CD14-positive monocyte (primary cell): ENCODE data around the gene TDRD7. TPM values are rescaled to one million over a fixed set of nuclear protein-coding genes. Genes with fewer than 3 reads are reported as not detected.

Source experiments
- DNase-seq, 3 donors: peaks; one replicate each; pipeline ENCODE4 v3.0.0-alpha.2; 2011 to 2022
- H2AFZ ChIP-seq: 2 replicates; pipeline ENCODE4 v1.6.0; 2012; ENCODE audit warnings: mild to moderate bottlenecking, low read depth, low read length, inconsistent platforms; ENCODE audit not compliant: insufficient read depth, poor library complexity, severe bottlenecking
- H3K27ac ChIP-seq, 2 donors: 1 replicate in 1 of 2; 2 replicates in 1 of 2; pipeline ENCODE4 v1.5.1; 2012 to 2013; ENCODE audit warnings: low read length in 2 of 2, control low read depth in 1 of 2, inconsistent platforms in 1 of 2, low read depth in 1 of 2, mild to moderate bottlenecking in 1 of 2
- H3K27me3 ChIP-seq, 2 donors: one replicate each; pipeline versions ENCODE4 v1.6.0 to v1.6.1; 2011 to 2013; ENCODE audit warnings: low read length in 2 of 2; ENCODE audit not compliant: control insufficient read depth in 2 of 2, insufficient read depth in 2 of 2
- H3K36me3 ChIP-seq, 2 donors: replicated peaks in 1 of 2; 1 replicate in 1 of 2; 2 replicates in 1 of 2; pipeline versions ENCODE4 v1.5.1 to v1.6.1; 2012 to 2013; ENCODE audit warnings: low read length in 2 of 2, control low read depth in 1 of 2, inconsistent platforms in 1 of 2, mild to moderate bottlenecking in 1 of 2; ENCODE audit not compliant: insufficient read depth in 2 of 2, control insufficient read depth in 1 of 2
- H3K4me1 ChIP-seq, 2 donors: 1 replicate in 1 of 2; 2 replicates in 1 of 2; pipeline versions ENCODE4 v1.5.1 to v1.6.1; 2012 to 2013; ENCODE audit warnings: low read length in 2 of 2, control low read depth in 1 of 2, inconsistent platforms in 1 of 2, mild to moderate bottlenecking in 1 of 2, moderate library complexity in 1 of 2; ENCODE audit not compliant: insufficient read depth in 2 of 2, control insufficient read depth in 1 of 2
- H3K4me2 ChIP-seq: replicated peaks from 2 replicates; pipeline ENCODE3; 2012; ENCODE audit warnings: low read length, moderate library complexity, mild to moderate bottlenecking; ENCODE audit not compliant: poor library complexity, severe bottlenecking; ENCODE audit errors: extremely low read depth
- H3K4me3 ChIP-seq, 3 experiments: fragments of 200-600 bp in 1 of 3; sonication (generic) in 1 of 3; replicated peaks in 1 of 3; 1 replicate in 2 of 3; 2 replicates in 1 of 3; pipeline ENCODE4 v1.5.1; 2011 to 2013; ENCODE audit warnings: low read length in 3 of 3, mild to moderate bottlenecking in 3 of 3, control low read depth in 2 of 3, low read depth in 2 of 3, inconsistent platforms in 1 of 3, moderate library complexity in 1 of 3
- H3K79me2 ChIP-seq: 2 replicates; pipeline ENCODE4 v1.6.0; 2012; ENCODE audit warnings: mild to moderate bottlenecking, control low read depth, inconsistent platforms, low read length, moderate library complexity; ENCODE audit not compliant: insufficient read depth
- H3K9ac ChIP-seq: 2 replicates; pipeline ENCODE4 v1.6.0; 2017; ENCODE audit warnings: low read length, mild to moderate bottlenecking; ENCODE audit not compliant: insufficient read depth, poor library complexity, severe bottlenecking
- H3K9me3 ChIP-seq, 2 donors: replicated peaks in 1 of 2; 1 replicate in 1 of 2; 2 replicates in 1 of 2; pipeline versions ENCODE4 v1.5.1 to v1.6.1; 2012 to 2013; ENCODE audit warnings: low read length in 2 of 2, control low read depth in 1 of 2; ENCODE audit not compliant: control insufficient read depth in 1 of 2, insufficient read depth in 1 of 2
- H4K20me1 ChIP-seq: 2 replicates; pipeline ENCODE4 v1.6.0; 2012; ENCODE audit warnings: mild to moderate bottlenecking, low read length, control low read depth, moderate library complexity; ENCODE audit not compliant: insufficient read depth
- H3K27ac Mint-ChIP-seq, 7 donors: one replicate each; pipeline ENCODE4 v1.8.0; 2020; ENCODE audit warnings: mild to moderate bottlenecking in 7 of 7, mixed read lengths in 7 of 7, moderate library complexity in 6 of 7, inconsistent platforms in 2 of 7
- H3K27me3 Mint-ChIP-seq, 3 donors: one replicate each; pipeline ENCODE4 v1.8.0; 2021 to 2022; ENCODE audit warnings: low read depth in 3 of 3, mild to moderate bottlenecking in 3 of 3, mixed read lengths in 3 of 3, moderate library complexity in 3 of 3, inconsistent platforms in 1 of 3
- H3K36me3 Mint-ChIP-seq, 2 donors: one replicate each; pipeline ENCODE4 v1.8.0; 2020; ENCODE audit warnings: mixed read lengths in 2 of 2, inconsistent platforms in 1 of 2, mild to moderate bottlenecking in 1 of 2
- H3K4me1 Mint-ChIP-seq: one replicate; pipeline ENCODE4 v1.8.0; 2020; ENCODE audit warnings: mild to moderate bottlenecking, mixed read lengths
- H3K4me3 Mint-ChIP-seq, 2 donors: one replicate each; pipeline ENCODE4 v1.8.0; 2020; ENCODE audit warnings: mild to moderate bottlenecking in 2 of 2, mixed read lengths in 2 of 2, moderate library complexity in 1 of 2
- H3K9me3 Mint-ChIP-seq, 7 donors: one replicate each; pipeline ENCODE4 v1.8.0; 2020 to 2022; ENCODE audit warnings: mixed read lengths in 7 of 7, mild to moderate bottlenecking in 6 of 7, moderate library complexity in 6 of 7, inconsistent platforms in 2 of 7
- WGBS: methylation state at CpG from one replicate; pipeline ENCODE4 v1.1.5; 2013; ENCODE audit warnings: missing lambda C conversion rate; ENCODE audit not compliant: insufficient coverage; 5-methylcytosine and 5-hydroxymethylcytosine counted together
- intact Hi-C, 2 donors: fragments of 100-400 bp; cut with micrococcal nuclease; formaldehyde crosslinking; loops; one replicate each; pipeline versions ENCODE4 v1.15.0 to v1.15.1; 2023
- polyA plus RNA-seq, 3 donors: library from polyadenylated mRNA; depleted of rRNA in 1 of 3; unstranded in 2 of 3; stranded (reverse) in 1 of 3; fragments of 300-500 nt in 2 of 3; fragments of >200 nt in 1 of 3; fragmentation: Illumina TruSeq in 2 of 3; gene quantifications; 1 replicate in 2 of 3; 2 replicates in 1 of 3; pipeline ENCODE4 v1.2.3, GENCODE V29; 2012 to 2021
- TF ChIP-seq, protein P1 (sequence below): fragments of 200-600 bp; IDR thresholded peaks from one replicate; pipeline ENCODE4 v1.8.0; 2022; ENCODE audit warnings: antibody characterized with exemption, mild to moderate bottlenecking

The TDRD7 gene
- polyA plus RNA-seq, 3 donors = 8.1 to 12.0 (median 11.1) TPM

DNA sequence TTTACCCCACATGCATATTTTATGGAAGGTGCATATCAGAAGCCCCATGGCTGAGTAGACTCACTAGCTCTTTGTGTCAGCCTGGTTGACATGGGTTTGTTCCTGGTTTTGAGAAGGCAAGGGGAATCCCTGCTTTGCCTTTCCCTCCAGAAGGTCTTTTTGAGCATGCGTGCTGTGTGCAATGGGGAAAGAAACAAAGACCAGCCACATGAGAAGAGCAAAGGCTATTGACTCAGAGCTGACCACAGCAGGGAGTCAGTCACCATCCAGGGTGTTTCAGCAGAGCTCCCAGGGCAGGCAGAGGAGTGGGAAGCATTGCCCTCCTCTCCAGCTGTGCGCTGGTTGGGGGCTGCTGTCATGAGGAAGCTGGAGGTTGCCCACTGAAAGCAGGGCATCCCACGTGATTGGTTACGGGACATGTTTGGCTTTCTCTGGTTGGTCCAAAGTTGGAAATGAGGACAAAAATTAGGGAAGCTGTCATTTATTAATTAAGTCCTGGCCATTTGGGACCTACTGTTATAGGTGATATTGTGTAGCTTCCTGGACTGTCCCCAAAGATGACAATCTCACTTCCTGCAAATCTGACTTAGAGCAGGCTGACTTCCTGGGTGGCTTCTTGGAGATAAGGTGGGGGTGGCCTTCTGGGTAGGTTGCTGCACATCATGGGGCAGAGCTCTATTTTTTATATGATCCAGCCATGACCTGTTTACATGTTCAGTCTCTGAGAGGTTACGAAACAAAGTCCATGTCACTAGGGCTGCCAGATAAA lies 48.9 kb upstream of the TDRD7 start:
- DNase-seq = peak in 1 of 3 donors; percentile 35
- H3K36me3 ChIP-seq = no peaks in the 10 kb centered on the region
- H3K27ac ChIP-seq = no peak overlapping the region
- H3K4me3 ChIP-seq = no peak overlapping the region
- H3K4me3 Mint-ChIP-seq = no peak overlapping the region
- peaks cover 0 to 2% (median 0%) of the 10 kb centered on the region in 7 donors for H3K9me3 Mint-ChIP-seq
- H3K27me3 ChIP-seq = no peaks in the 10 kb centered on the region
- TF ChIP-seq, protein P1, sequence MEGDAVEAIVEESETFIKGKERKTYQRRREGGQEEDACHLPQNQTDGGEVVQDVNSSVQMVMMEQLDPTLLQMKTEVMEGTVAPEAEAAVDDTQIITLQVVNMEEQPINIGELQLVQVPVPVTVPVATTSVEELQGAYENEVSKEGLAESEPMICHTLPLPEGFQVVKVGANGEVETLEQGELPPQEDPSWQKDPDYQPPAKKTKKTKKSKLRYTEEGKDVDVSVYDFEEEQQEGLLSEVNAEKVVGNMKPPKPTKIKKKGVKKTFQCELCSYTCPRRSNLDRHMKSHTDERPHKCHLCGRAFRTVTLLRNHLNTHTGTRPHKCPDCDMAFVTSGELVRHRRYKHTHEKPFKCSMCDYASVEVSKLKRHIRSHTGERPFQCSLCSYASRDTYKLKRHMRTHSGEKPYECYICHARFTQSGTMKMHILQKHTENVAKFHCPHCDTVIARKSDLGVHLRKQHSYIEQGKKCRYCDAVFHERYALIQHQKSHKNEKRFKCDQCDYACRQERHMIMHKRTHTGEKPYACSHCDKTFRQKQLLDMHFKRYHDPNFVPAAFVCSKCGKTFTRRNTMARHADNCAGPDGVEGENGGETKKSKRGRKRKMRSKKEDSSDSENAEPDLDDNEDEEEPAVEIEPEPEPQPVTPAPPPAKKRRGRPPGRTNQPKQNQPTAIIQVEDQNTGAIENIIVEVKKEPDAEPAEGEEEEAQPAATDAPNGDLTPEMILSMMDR = no peak
- WGBS = 94% methylated on average over 4 of the region's 5 CpGs
- peaks cover 28% of the 10 kb centered on the region for H3K4me1 Mint-ChIP-seq
- no peaks in the 10 kb centered on the region for H4K20me1 ChIP-seq
- no peak overlapping the region for H2AFZ ChIP-seq
- intact Hi-C loops = no loop called here
- peaks cover 25% of the 10 kb centered on the region in 2 donors for H3K4me1 ChIP-seq
- no peaks in the 10 kb centered on the region for H3K79me2 ChIP-seq
- H3K9me3 ChIP-seq = no peaks in the 10 kb centered on the region
- H3K9ac ChIP-seq = no peak overlapping the region
- H3K36me3 Mint-ChIP-seq = peaks cover 0 to 4% of the 10 kb centered on the region in 2 donors
- peak overlapping the region in 1 of 7 donors; percentile 42 for H3K27ac Mint-ChIP-seq
- H3K27me3 Mint-ChIP-seq = peaks cover 1 to 2% (median 2%) of the 10 kb centered on the region in 3 donors
- H3K4me2 ChIP-seq = no peak overlapping the region

DNA sequence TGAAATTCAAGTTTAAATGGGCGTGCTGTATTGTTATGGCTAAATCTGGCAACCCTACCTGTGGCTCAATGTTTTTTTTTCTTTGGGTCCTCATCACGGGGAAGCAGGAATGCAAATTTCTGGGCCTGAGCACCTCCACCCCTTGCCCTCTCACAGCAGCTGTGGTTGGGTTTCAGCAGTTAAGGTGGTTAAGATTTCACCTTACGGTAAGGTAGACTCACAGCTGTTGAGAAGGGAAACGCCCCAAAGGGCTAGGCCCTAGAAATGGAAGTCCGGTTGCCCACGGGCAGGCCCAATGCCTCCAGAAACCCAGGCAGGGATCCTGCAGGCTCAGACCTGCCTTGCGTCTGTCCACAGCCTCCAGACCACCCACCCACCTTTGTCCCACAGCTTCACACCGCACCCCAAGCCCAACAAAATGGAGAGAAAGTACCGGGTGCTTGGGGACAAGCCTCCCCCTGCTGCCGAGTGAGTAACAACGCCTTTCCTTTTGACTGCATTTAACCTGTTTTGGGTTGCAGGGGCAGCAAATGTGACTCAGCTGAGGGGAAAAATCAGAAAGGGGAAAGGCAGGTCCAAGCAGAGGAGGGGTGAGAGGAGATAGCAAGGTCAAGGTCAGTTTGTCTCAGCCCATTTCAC lies 48.1 kb upstream of the TDRD7 start:
- no peak overlapping the region for H2AFZ ChIP-seq
- DNase-seq = no peak
- H3K4me3 ChIP-seq = no peak overlapping the region
- intact Hi-C loops = no loop called here
- WGBS = 100% methylated on average over 4 of the region's 11 CpGs
- peak overlapping the region in 2 of 7 donors; percentile 32 to 49 for H3K27ac Mint-ChIP-seq
- no peak overlapping the region for H3K9ac ChIP-seq
- H3K4me1 Mint-ChIP-seq = peaks cover 28% of the 10 kb centered on the region
- no peak overlapping the region for H3K4me3 Mint-ChIP-seq
- H3K27me3 ChIP-seq = no peaks in the 10 kb centered on the region
- H3K4me2 ChIP-seq = no peak overlapping the region
- H3K4me1 ChIP-seq = peaks cover 25% of the 10 kb centered on the region in 2 donors
- H3K36me3 Mint-ChIP-seq = peaks cover 0 to 4% of the 10 kb centered on the region in 2 donors
- H3K27me3 Mint-ChIP-seq = peaks cover 1 to 2% (median 2%) of the 10 kb centered on the region in 3 donors
- no peaks in the 10 kb centered on the region for H3K36me3 ChIP-seq
- no peaks in the 10 kb centered on the region for H3K9me3 ChIP-seq
- no peaks in the 10 kb centered on the region for H3K79me2 ChIP-seq
- no peak overlapping the region for H3K27ac ChIP-seq
- TF ChIP-seq, protein P1 = no peak
- peaks cover 0 to 3% (median 2%) of the 10 kb centered on the region in 7 donors for H3K9me3 Mint-ChIP-seq
- H4K20me1 ChIP-seq = no peaks in the 10 kb centered on the region
